BLaER1 treated with 17β-estradiol and CSF1 and Interleukin-3, amounts not matched to agents 10 nM and 100 nM (cell line): ENCODE data around the gene ZMYND8.
"Not testable (repeated sequence)": the region's sequence is repeated elsewhere in the genome, so short reads cannot be mapped to it uniquely, and the experiment has no call there.

Source experiments
- H3K27ac ChIP-seq, 11 experiments: shearing (Covaris generic); formaldehyde crosslinking; 2 replicates each; pipeline ENCODE4 v1.8.1; 2022
- H3K27me3 ChIP-seq, 11 experiments: shearing (Covaris generic); formaldehyde crosslinking; 2 replicates each; pipeline ENCODE4 v1.8.1; 2022
- H3K36me3 ChIP-seq, 11 experiments: shearing (Covaris generic); formaldehyde crosslinking; 2 replicates each; pipeline ENCODE4 v1.8.1; 2022
- H3K4me1 ChIP-seq, 10 experiments: shearing (Covaris generic); formaldehyde crosslinking; 2 replicates each; pipeline ENCODE4 v1.8.1; 2022
- H3K4me2 ChIP-seq, 11 experiments: shearing (Covaris generic); formaldehyde crosslinking; 2 replicates each; pipeline ENCODE4 v1.8.1; 2022
- H3K4me3 ChIP-seq, 10 experiments: shearing (Covaris generic); formaldehyde crosslinking; 2 replicates each; pipeline ENCODE4 v1.8.1; 2022
- H3K9ac ChIP-seq, 11 experiments: shearing (Covaris generic); formaldehyde crosslinking; 2 replicates each; pipeline ENCODE4 v1.8.1; 2022
- H3K9me3 ChIP-seq, 11 experiments: shearing (Covaris generic); formaldehyde crosslinking; replicated peaks in 1 of 11; 2 replicates each; pipeline ENCODE4 v1.8.1; 2022
- H4K20me1 ChIP-seq, 11 experiments: shearing (Covaris generic); formaldehyde crosslinking; 2 replicates each; pipeline ENCODE4 v1.8.1; 2022
- Cebpa-rat ChIP-seq, 11 experiments: shearing (Covaris generic); IDR thresholded peaks; 2 replicates each; pipeline ENCODE4 v1.8.1; 2022

The ZMYND8 gene

GRCh38 chr20:47246061-47246777 lies 110.3 kb downstream of the ZMYND8 start:
- Histone ChIP-seq H3K9me3 (no peaks in the 10 kb centered on the region), H3K4me1 (peaks cover 3 to 99% (median 83%) of the 10 kb centered on the region in 10 experiments; a peak in 19 of 20 replicates), H3K27ac (peak overlapping the region in 5 of 11 experiments; percentile 31 to 72 (median 66); a peak in 9 of 22 replicates), H3K36me3 (peaks cover 94 to 100% (median 98%) of the 10 kb centered on the region in 11 experiments), H3K27me3 (no peaks in the 10 kb centered on the region), H3K4me2 (peak overlapping the region in 5 of 11 experiments; percentile 49 to 79 (median 69); a peak in 7 of 22 replicates), H3K4me3 (no peak overlapping the region), H3K9ac (peak overlapping the region in 3 of 11 experiments; percentile 0 to 36 (median 34); a peak in 2 of 22 replicates), H4K20me1 (peaks cover 18 to 97% (median 64%) of the 10 kb centered on the region in 11 experiments; a peak in 18 of 22 replicates)
- TF ChIP-seq Cebpa-rat (IDR thresholded peaks at IDR 0.05) = no peak

GRCh38 chr20:47245166-47245565 lies 111.3 kb downstream of the ZMYND8 start:
- H3K4me3 ChIP-seq, H3K9me3 ChIP-seq, H3K27me3 ChIP-seq: not testable (repeated sequence)
- TF ChIP-seq Cebpa-rat (IDR thresholded peaks at IDR 0.05) = peak in 1 of 11 experiments; percentile 27; a peak in 1 of 22 replicates
- peaks cover 5 to 98% (median 78%) of the 10 kb centered on the region in 10 experiments for H3K4me1 ChIP-seq
- H3K4me2 ChIP-seq = peak overlapping the region in 9 of 11 experiments; percentile 18 to 79 (median 41); a peak in 17 of 22 replicates
- H3K27ac ChIP-seq = peak overlapping the region in 7 of 11 experiments; percentile 10 to 72 (median 63); a peak in 11 of 22 replicates
- H3K9ac ChIP-seq = peak overlapping the region in 5 of 11 experiments; percentile 12 to 59 (median 38); a peak in 7 of 22 replicates
- H4K20me1 ChIP-seq = peaks cover 19 to 96% (median 55%) of the 10 kb centered on the region in 11 experiments; a peak in 19 of 22 replicates
- peaks cover 83 to 100% (median 95%) of the 10 kb centered on the region in 11 experiments for H3K36me3 ChIP-seq

DNA sequence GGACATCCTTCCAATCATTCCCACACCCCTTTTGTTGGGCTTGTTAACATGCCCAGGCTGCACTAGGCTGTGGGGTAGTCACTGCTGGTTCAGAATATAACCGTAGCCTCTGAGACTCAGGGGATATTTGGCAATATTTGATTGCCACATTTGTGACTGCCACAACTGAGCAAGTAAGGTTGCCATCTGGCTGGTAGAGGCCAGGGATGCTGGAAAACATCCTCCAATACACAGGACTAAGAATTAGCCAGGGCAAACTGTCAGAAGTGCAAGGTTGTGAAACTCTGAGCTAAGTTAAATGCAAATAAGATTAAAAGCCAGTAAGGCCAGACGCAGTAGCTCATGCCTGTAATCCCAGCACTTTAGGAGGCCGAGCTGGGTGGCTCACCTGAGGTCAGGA lies 112.0 kb downstream of the ZMYND8 start:
- peak in 3 of 11 experiments; percentile 37 to 56 (median 51); a peak in 5 of 22 replicates for TF ChIP-seq Cebpa-rat (IDR thresholded peaks at IDR 0.05)
- H3K36me3 ChIP-seq = peaks cover 76 to 97% (median 90%) of the 10 kb centered on the region in 11 experiments

GRCh38 chr20:47243532-47244305 lies 112.8 kb downstream of the ZMYND8 start:
- peaks cover 69 to 92% (median 83%) of the 10 kb centered on the region in 11 experiments for H3K36me3 ChIP-seq
- no peak overlapping the region for H3K4me3 ChIP-seq
- no peaks in the 10 kb centered on the region for H3K27me3 ChIP-seq
- H3K4me1 ChIP-seq = peaks cover 19 to 98% (median 79%) of the 10 kb centered on the region in 10 experiments
- H3K4me2 ChIP-seq = peak overlapping the region in 7 of 11 experiments; percentile 18 to 79 (median 48); a peak in 11 of 22 replicates
- H4K20me1 ChIP-seq = peaks cover 32 to 97% (median 62%) of the 10 kb centered on the region in 11 experiments; a peak in 21 of 22 replicates
- H3K27ac ChIP-seq = peak overlapping the region in 7 of 11 experiments; percentile 2 to 72 (median 63); a peak in 12 of 22 replicates
- no peaks in the 10 kb centered on the region for H3K9me3 ChIP-seq
- no peak for TF ChIP-seq Cebpa-rat (IDR thresholded peaks at IDR 0.05)
- peak overlapping the region in 5 of 11 experiments; percentile 2 to 59 (median 43); a peak in 5 of 22 replicates for H3K9ac ChIP-seq

More for the DNA sequence above, 112.0 kb downstream of the ZMYND8 start:
- Histone ChIP-seq H3K4me2 (peak overlapping the region in 9 of 11 experiments; percentile 18 to 79 (median 41); a peak in 15 of 22 replicates), H3K9me3 (no peaks in the 10 kb centered on the region), H3K27me3 (no peaks in the 10 kb centered on the region), H3K4me1 (peaks cover 12 to 98% (median 78%) of the 10 kb centered on the region in 10 experiments), H3K27ac (peak overlapping the region in 8 of 11 experiments; percentile 2 to 72 (median 50); a peak in 12 of 22 replicates), H3K9ac (peak overlapping the region in 6 of 11 experiments; percentile 2 to 59 (median 38); a peak in 7 of 22 replicates), H3K4me3 (no peak overlapping the region), H4K20me1 (peaks cover 27 to 96% (median 55%) of the 10 kb centered on the region in 11 experiments; a peak in 21 of 22 replicates)

DNA sequence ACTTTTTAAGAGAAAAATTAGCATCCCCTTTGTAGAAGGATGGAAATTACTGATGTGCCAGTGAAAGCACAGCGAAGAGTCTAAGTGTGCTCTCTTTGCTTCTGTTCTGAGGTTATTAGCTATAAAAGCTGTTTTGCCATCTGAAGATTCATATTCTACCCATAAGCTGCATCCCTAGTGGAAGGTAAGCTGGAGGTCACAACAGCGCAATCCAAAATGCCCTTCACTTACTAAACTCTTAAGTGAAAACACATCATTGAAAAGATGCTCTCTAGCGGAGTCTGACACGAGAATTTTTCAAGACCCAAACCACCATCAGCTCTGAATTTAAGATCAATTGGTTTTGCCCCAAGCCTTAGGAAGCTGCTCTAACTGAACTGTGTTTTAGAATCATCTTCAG lies 113.5 kb downstream of the ZMYND8 start:
- Histone ChIP-seq H3K4me3 (no peak overlapping the region), H4K20me1 (peaks cover 28 to 95% (median 64%) of the 10 kb centered on the region in 11 experiments; a peak in 21 of 22 replicates), H3K9ac (peak overlapping the region in 1 of 11 experiments; percentile 10; a peak in 1 of 22 replicates), H3K9me3 (no peaks in the 10 kb centered on the region), H3K36me3 (peaks cover 66 to 92% (median 82%) of the 10 kb centered on the region in 11 experiments), H3K4me2 (peak overlapping the region in 3 of 11 experiments; percentile 2 to 13 (median 9); a peak in 2 of 22 replicates), H3K27me3 (no peaks in the 10 kb centered on the region), H3K4me1 (peaks cover 27 to 98% (median 79%) of the 10 kb centered on the region in 10 experiments), H3K27ac (peak overlapping the region in 5 of 11 experiments; percentile 15 to 72 (median 63); a peak in 8 of 22 replicates)
- TF ChIP-seq Cebpa-rat (IDR thresholded peaks at IDR 0.05) = no peak

DNA sequence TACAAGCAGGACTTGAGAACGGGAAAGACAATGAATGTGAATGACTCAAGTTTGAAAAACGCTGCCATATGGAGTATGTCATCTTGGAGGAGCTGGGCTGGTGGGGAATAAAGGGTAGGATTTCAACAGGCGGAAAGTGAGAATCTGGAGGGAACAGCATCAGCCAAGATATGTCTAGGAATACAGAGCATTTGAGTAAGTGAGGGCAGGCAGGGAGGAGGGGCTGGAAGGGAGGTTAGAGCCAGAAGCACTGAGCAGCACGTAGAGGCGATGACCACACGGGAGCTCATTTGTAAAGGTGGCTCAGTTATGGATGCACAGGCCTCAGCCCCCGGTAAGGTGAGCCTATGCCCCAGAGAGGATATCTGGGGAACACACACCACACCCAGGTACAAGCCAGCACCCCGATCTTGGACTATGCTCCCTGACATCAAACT lies 115.1 kb downstream of the ZMYND8 start:
- Histone ChIP-seq H4K20me1 (peaks cover 25 to 93% (median 64%) of the 10 kb centered on the region in 11 experiments; a peak in 21 of 22 replicates), H3K27me3 (no peaks in the 10 kb centered on the region)

GRCh38 chr20:47240096-47240495 lies 116.4 kb downstream of the ZMYND8 start:
- H3K4me3 ChIP-seq, H3K27me3 ChIP-seq, H3K9me3 ChIP-seq: not testable (repeated sequence)
- Histone ChIP-seq H4K20me1 (peaks cover 29 to 95% (median 69%) of the 10 kb centered on the region in 11 experiments; a peak in 21 of 22 replicates), H3K27ac (peak overlapping the region in 5 of 11 experiments; percentile 63 to 82 (median 79); a peak in 10 of 22 replicates), H3K9ac (peak overlapping the region in 3 of 11 experiments; percentile 53 to 71 (median 69); a peak in 2 of 22 replicates), H3K36me3 (peaks cover 66 to 92% (median 82%) of the 10 kb centered on the region in 11 experiments), H3K4me2 (peak overlapping the region; percentile 74 to 95 (median 82)), H3K4me1 (peaks cover 42 to 99% (median 80%) of the 10 kb centered on the region in 10 experiments)

More for the DNA sequence above, 115.1 kb downstream of the ZMYND8 start:
- Histone ChIP-seq H3K9ac (no peak overlapping the region), H3K4me3 (no peak overlapping the region), H3K9me3 (no peaks in the 10 kb centered on the region), H3K36me3 (peaks cover 66 to 92% (median 82%) of the 10 kb centered on the region in 11 experiments), H3K4me2 (peak overlapping the region in 1 of 11 experiments; percentile 1; a peak in 1 of 22 replicates), H3K4me1 (peaks cover 38 to 98% (median 79%) of the 10 kb centered on the region in 10 experiments), H3K27ac (peak overlapping the region in 2 of 11 experiments; percentile 7 to 14; a peak in 2 of 22 replicates)
- TF ChIP-seq Cebpa-rat (IDR thresholded peaks at IDR 0.05) = no peak

DNA sequence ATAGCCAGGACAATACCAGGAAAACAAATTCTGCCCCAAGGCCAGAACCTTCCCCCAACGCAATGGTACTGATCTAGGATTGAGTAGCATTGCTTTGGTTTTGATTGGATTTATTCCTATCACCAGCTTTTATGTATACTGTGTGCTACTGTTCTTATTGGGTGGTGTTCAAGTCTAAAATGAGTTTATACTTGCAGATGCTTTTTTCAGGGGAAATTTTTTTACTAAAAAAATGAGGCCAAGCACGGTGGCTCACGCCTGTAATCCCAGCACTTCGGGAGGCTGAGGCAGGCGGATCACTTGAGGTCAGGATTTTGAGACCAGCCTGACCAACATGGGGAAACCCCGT lies 116.8 kb downstream of the ZMYND8 start:
- H3K4me1 ChIP-seq = peaks cover 42 to 99% (median 79%) of the 10 kb centered on the region in 10 experiments
- H3K27me3 ChIP-seq = no peaks in the 10 kb centered on the region
- peak overlapping the region; percentile 74 to 95 (median 82) for H3K4me2 ChIP-seq
- H3K9ac ChIP-seq = peak overlapping the region in 8 of 11 experiments; percentile 45 to 71 (median 68); a peak in 14 of 22 replicates
- peaks cover 29 to 91% (median 66%) of the 10 kb centered on the region in 11 experiments; a peak in 21 of 22 replicates for H4K20me1 ChIP-seq
- peak overlapping the region in 9 of 11 experiments; percentile 51 to 82 (median 64); a peak in 16 of 22 replicates for H3K27ac ChIP-seq
- H3K4me3 ChIP-seq = peak overlapping the region in 4 of 10 experiments; percentile 34 to 57 (median 46); a peak in 2 of 20 replicates
- no peaks in the 10 kb centered on the region for H3K9me3 ChIP-seq
- TF ChIP-seq Cebpa-rat (IDR thresholded peaks at IDR 0.05) = no peak
- peaks cover 66 to 92% (median 82%) of the 10 kb centered on the region in 11 experiments for H3K36me3 ChIP-seq
